Activated naive CD8-positive, alpha-beta T cell treated with anti-CD3 and anti-CD28 coated beads, Interleukin-2, amount 50 U/mL, for 16 hours (primary cell): Measurements from ENCODE around the gene M1AP.

Experiments used
- DNase-seq: peaks from one replicate; pipeline ENCODE4 v3.0.0-alpha.2; 2020; ENCODE audit warnings: low read depth, low spot score

Gene M1AP, protein sequence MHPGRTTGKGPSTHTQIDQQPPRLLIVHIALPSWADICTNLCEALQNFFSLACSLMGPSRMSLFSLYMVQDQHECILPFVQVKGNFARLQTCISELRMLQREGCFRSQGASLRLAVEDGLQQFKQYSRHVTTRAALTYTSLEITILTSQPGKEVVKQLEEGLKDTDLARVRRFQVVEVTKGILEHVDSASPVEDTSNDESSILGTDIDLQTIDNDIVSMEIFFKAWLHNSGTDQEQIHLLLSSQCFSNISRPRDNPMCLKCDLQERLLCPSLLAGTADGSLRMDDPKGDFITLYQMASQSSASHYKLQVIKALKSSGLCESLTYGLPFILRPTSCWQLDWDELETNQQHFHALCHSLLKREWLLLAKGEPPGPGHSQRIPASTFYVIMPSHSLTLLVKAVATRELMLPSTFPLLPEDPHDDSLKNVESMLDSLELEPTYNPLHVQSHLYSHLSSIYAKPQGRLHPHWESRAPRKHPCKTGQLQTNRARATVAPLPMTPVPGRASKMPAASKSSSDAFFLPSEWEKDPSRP

DNA sequence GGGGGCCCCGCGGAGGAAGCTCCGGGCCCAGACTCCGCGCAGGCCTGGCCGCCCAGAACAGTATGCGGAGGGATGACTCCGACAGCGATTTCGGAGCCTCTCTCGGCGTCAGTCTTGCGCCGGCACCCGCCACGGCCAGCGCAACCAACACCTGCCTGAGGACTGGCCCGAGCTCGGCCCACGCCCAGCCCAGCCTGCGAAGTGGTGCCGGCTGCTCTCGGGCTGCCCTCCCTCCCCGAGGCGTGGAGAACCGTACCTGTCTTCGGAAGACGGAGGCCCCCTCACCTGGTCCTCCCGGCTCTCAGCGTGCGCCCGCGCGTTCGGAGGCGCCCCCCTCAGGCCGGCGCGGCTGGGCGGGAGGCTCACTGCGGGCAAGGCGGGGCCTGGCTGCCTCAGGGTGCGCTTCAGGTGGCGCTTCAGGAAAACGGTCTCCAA is at the start of gene M1AP:
Gene M1AP, minus strand, starts transcription at position 322 of the 435 bp plus-strand sequence. CDS start 8,055 bp downstream, outside the sequence.
- DNase-seq = no peak

DNA sequence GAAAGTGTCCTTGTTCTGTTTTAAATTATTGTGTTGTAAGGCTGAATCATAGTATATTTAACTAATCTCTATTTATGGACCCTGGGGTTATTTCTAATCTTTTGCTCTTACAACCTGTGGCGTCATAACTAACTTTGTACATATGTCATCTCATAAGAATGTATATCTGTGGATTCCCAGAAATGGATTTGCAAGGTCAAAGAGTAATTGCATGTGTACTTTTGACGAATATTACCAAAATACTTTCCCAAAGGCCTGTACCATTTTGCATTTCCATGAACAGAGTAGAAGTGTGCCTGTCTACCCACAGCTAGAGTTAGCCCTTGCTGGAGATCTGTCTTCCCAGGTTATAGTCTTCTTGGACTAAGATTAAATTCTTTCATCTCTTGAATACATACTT is 48.7 kb upstream of the M1AP start:
- DNase-seq = no peak

DNA sequence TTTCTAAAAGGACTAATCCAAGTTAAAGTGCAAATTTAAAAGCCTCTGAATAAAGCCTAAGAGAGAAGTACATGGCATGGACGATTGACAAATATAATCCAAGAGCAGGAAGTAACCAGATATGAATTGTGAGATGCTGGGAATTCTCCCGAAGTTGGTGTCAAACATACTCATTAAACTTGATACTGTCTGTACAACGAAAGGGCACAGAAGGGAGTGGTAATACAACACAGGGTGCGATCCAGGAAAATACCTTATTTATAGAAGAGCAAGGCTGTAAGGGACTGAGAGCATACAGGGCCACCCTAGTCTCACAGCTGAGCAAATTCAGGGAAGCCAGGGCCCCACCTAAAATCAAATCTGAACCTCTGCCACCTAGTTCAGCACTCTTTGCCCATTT is 47.5 kb upstream of the M1AP start:
- DNase-seq = no peak

DNA sequence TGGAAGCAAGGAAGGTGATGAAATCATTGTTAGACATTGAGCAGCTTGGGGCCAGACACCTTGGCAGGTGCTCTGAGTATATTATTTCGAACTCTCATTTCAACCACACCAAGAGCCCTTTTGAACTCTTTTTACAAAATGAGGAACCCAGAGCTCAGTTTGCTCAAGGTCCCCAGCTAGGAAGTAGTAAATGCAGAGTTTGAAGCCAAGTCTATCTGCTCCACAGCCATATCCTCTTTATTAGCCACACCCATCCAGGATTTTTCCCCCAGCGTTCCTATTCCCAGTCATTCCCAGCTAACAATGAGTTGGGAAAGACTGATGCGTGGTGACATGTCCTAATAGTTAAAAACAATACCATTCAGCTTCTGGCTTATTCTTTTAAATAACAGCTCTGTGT is 46.2 kb upstream of the M1AP start:
- DNase-seq = no peak

DNA sequence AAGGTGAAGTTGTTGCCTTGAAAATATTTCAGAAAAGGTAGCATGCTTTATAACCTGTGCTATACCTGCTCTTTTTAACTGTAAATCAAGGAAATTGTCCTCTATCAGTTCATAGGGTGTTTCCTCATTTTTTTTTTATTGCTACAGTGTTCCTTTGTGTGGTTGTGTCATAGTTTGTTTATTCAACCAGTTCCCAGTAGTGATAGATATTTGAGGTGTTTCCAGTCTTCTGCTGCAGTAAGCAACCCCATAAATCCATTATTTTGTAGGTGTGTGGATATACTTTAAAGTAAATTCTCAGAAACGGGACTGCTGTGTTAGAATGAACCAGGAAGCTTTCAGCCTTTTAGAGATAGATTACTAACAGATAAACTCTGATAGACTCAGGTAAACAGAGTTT is 45.5 kb upstream of the M1AP start:
- DNase-seq = no peak

DNA sequence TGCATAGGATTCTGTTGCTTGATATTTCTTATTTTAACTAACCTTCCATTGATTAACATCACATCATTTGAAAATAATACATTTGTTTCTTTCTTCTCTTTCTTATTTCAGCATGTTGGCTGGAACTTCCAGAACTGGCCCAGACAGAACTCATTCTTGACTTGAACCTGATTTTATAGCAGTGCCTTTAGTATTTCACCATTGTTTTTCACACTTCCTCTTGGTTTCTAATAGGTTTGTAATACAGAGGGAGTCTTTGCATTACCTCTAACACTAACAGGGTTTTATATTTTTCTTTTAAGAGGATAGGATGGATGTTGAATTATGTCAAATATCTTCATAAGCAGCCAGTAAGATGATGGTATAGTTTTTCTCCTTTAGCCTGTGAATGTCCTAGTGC is 45.1 kb upstream of the M1AP start:
- no peak for DNase-seq

DNA sequence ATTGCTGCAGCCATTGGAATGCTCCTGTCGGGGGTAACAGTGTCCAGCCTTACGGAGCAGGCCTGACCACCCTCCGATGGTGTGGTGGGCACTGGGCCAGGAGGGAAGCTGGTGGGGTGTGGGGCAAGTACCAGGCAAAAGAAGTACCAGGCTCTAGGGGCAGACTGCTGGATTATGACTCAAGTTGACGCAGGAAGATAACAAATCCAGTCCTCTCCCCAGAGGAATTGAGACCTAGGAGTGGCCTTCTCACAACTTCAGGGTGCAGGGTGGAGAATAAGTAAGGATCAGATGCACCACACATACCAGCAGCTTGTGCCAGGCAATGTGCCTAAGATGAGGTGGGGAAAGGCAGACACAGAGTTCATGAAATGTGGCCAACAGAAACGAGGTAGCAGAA is 43.8 kb upstream of the M1AP start:
- no peak for DNase-seq

DNA sequence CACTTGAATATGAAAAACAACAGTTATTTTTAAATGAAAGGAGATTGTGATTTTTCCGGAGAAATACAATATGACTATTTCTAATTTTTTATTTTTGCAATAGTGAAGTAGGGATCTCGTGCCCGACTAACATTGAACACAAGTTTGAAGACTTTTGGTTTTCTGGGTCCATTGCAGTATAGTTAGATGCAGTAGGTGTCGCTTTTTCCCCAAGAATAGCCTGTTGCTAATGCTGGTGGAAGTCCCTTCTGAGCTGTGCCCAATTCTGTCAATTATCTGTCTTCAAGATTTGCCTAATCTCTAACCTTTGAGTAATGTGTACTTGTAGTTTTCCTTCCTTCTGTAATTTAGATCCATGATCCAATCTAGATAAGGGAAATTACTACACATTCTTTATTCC is 42.4 kb upstream of the M1AP start:
- DNase-seq = no peak

DNA sequence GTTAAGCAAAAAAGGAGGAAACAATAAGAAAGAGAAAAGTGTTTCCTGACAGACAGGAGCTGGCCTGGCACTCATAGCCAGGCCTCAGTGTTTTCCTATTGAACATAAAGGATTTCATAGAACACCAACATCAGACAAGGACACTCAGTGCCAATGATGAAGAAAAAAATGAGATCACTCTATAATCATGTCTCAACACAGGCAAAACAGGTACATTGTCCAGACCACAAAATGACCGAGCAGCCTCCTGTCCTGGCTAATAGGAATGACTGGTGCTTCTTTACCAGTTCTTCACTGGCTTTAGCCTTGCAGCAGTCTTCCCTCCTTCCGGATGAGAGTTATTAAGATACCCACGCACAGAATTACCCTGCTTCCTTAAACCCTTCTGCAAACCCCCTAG is 41.5 kb upstream of the M1AP start:
- DNase-seq = no peak

DNA sequence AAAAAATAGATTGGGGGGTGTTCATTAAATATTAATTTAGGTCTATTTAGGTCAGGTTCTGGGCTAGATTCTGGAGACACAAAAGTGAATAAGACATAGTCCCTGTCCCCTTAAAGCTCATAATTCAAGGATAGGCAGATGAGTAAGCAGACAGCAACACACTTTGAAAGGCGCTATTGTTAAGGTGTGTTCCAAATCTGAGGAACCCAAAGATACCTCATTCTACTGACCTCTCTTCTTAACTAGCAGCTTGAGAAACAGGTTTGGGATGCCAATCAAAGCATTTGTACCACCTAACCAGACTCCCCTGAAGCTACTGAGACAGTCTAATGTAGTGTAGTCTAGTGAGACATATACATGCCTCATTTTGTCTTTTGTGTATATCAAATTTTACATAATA is 40.8 kb upstream of the M1AP start:
- DNase-seq = no peak

DNA sequence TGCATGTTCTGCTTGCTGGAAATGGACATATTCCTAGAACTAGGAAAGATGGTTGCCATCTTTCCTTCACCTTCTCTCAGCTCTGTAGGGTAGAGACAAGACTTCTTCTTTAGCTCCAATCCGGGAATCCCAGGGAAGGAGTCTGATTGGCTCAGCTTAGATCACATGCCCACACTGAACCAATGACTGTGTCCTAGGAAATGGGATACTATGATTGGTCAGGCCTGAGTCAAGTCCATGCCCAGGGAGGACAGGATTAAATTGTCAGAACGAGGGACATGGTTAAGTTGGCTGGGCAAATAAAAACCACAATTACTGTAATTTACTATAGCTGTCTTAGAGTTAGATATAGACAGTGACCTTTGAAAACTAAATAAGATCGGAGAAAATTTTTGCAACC is 37.3 kb upstream of the M1AP start:
- no peak for DNase-seq

DNA sequence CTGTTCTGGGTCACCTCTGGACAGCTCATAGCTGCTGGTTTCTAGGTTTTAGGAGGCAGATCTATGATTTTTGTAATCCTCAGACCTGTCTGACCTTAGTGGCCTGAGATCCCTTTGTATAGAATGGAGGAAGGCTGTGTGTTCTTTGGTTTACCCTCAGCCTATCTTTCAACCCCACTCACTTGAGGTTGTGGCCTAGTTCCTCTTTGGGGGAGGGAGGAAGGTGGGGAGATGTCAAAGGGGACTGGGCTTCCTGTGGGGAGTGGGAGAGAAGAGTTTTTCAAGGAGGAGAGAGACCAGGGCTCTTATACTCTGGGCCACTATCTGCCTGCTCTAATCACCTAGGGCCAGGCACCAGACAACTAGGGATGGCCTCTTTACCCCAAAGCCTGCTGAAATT is 34.4 kb upstream of the M1AP start:
- DNase-seq = no peak

DNA sequence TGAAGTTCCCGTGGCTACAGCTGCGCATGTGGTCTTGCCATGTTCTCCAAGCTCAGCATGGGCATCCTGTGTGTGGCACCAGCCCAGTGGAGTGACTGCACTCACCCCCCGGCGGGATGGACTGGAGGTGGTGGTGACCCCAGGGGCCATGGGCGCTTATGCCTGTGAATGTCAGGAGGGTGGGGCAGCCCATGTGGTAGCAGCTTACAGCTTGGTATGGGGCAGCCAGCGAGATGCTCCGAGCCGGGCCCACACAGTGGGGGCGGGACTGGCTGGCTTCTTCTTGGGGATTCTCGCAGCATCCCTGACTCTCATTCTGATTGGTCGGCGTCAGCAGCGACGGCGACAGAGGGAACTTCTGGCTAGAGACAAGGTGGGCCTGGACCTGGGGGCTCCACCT is 31.5 kb upstream of the M1AP start:
- DNase-seq = no peak

DNA sequence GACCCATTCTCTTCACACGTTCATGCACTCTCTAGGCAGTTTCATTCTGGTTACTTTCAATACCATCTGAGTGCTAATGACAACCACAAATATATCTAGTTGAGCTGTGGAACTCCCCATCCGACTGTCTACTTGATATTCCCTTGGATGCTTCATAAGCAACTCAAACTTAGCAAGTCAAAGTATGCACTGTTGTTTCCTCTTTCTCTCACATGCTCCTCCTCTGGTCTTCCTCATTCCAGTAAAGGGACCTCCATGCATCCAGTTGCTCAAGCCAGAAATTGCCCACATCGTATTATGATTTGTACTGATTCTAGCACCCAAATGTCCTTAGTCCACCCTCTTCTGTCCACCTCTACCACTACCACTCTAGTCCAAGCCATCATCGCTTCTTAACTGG is 28.2 kb upstream of the M1AP start:
- no peak for DNase-seq

DNA sequence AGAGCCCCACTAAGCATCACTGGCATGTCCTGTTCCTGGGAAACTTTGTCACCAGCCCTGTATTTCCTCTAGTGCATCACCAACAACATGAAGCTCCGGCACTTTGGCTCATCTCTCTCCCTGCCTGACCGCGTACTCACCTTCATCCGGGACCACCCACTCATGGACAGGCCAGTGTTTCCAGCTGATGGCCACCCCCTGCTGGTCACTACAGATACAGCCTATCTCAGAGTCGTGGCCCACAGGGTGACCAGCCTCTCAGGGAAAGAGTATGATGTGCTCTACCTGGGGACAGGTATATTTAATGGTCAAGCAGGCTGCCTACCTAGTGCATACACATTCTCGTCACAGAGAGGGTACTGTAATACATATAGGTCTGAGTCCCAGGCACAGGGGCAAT is 27.0 kb upstream of the M1AP start:
- no peak for DNase-seq

DNA sequence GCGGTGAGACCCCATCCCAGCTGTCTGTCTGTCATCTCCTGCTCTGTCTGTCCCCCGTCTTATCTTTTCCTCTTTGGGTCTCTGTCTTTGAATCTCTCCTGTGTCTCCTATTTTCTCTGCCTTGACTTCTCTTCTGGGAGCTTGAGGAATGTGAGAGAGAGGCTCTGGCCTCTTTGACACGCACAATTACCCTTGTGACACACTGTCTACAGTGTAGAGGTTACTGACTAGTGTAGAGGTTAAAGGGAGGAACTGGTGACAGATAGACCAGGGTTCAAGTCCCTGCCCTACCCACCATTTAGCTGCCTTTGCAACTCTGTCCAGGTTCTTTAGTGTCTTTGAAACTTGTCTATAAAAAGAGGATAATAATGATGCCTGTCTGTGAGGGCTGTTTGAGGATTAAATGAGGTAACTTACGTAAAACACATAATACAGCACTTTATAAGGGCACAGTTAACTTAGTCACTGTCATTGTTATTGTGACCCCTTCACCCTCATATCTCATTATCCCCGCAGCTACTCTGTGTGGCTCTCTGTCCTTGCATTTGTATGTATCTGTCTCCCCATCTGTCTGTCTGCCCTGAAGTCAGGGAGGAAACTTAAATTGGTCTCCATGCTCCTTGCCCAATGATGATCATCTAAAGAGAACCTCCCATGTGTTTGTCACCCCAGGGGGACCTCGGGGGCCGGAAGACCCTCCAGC is 25.8 kb upstream of the M1AP start:
- DNase-seq = no peak

DNA sequence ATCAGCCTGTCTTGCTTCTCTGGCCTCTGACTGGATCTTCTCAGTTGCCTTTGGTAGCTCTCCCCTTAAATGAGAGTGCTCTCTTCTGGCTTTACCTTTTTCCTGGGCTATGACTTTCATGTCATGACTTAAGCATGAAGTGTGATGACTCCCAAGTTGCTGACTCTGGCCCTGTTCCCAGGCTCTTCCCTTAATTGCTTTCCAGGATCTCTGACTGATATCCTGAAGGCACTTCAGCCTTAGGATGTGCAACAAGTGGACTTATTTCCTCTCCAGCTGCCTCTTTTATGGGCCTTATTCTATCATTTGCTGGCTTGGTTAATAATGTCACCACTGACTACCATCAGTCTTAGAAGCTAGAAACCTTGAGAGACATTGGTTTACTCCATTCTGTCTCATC is 23.3 kb upstream of the M1AP start:
- no peak for DNase-seq

DNA sequence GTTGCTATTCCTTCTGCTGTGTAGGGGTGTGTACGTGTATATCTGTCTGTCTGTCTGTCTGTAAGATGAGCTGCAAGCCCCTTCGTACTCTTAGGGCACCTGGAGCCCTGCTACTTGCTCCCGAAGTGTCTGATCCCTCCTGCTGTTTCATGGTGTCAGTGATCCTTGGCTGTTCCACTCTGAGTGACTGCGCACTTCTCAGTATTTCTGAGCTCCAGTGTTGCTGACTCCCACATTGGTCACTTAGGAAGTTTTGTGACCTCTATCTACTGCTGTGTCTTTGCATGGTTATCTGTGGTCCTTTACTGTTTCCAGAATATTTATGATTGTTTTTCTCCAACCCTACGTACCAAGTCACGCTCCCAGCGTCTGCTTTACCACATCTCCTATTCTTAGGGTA is 22.1 kb upstream of the M1AP start:
- no peak for DNase-seq

DNA sequence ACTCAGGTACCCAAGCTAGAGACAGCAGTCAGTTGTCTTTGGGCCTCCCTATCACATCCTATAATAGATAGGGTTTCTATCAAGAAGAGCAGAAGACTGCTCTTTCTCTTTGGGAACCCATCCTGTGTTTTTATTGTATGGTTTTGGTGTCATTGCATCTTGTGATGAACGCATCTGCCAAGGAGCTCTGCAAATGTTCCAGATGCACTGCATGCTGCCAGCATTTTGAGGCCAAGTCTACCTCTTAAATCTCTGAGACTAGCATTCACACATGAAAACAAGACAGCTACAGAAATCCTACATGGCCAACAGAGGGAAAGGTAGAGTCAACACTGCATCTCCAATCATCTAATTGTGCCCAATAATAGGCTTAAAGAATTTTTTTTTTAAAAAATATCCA is 20.0 kb upstream of the M1AP start:
- DNase-seq = no peak

DNA sequence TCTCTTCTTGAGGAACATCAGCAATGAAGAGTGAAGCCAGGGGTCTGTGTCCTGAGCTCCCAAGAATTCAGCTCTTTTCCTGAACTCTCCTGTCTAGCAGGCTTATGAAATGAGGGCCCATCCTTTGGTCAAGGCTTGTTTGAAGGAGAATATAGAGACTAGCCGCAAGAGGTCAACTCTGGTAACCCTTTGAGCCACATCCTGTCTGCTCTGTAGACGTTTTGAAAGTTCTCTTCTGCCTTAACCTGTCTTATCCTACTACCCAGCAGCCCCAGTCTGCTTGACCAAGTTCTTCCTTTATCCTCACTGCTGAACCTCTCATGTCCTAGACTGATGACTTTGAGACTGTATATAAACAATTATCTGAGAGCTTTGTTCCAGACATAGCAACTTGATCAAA is 11.3 kb upstream of the M1AP start:
- DNase-seq = no peak

DNA sequence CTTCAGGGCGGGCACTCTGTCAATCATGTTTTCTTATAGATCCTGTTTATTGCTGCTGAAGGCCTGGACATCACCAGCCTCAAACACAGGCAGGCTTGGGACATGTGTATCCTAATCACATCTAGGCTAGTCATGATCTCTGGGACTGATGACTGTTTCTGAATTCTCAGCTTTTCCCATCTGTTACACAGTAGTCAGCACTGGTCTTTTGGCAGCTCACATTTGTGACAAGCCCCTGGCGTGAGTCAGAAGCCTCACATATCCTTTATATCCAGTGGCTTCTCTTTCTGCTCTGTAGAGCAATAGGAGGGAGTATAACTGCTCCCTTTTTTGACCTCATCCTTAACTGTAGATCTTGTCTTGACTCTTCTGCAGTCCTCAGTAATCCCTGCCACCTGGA is 10.4 kb upstream of the M1AP start:
- DNase-seq = no peak

DNA sequence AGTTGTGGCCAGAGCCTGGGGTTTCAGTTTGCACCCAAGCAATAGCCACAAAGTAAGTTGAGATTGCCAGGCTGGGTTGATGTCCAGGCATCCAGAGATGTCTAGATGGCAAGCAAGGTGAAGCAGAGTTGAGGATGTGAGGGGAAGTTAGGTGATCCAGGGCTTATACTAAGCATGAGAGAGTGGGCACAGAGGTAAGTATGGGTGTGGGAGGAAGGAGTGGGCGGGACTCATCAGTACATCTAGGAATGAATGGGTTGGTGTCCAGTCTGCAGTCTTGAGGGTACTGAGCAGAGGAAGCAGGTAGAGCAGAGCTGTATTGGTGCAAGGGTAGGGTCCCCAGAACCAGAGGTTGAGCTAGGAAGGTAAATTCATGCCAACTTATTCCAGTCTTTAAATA is 7.4 kb upstream of the M1AP start:
- DNase-seq = no peak
